IMR-90 (cell line): ENCODE results near the gene KCNE5.

Experiments used
- CHD1 ChIP-seq: IDR thresholded peaks from 2 replicates; pipeline ENCODE4 v1.6.1; 2012; ENCODE audit warnings: low read depth, low read length, improper control_type of control experiment
- MXI1 ChIP-seq: IDR thresholded peaks from 2 replicates; pipeline ENCODE4 v1.6.1; 2012; ENCODE audit warnings: low read depth, mild to moderate bottlenecking, low read length, moderate library complexity, borderline replicate concordance
- POLR2A ChIP-seq: IDR thresholded peaks from 2 replicates; pipeline ENCODE4 v1.6.1; 2012; ENCODE audit warnings: mild to moderate bottlenecking, low read depth, low read length
- RAD21 ChIP-seq: IDR thresholded peaks from 2 replicates; pipeline ENCODE4 v1.6.1; 2012; ENCODE audit warnings: low read length, improper control_type of control experiment
- RCOR1 ChIP-seq: IDR thresholded peaks from 2 replicates; pipeline ENCODE4 v1.6.1; 2012; ENCODE audit warnings: mild to moderate bottlenecking, low read length, improper control_type of control experiment; ENCODE audit not compliant: insufficient replicate concordance
- RFX5 ChIP-seq: IDR thresholded peaks from 2 replicates; pipeline ENCODE4 v1.8.0; 2012; ENCODE audit warnings: low read depth, mild to moderate bottlenecking, low read length, moderate library complexity
- TF ChIP-seq, protein P1 (sequence below): conservative IDR thresholded peaks from 2 replicates; pipeline ENCODE4 v1.5.1; 2012; ENCODE audit warnings: mild to moderate bottlenecking, low read depth, low read length, improper control_type of control experiment

DNA sequence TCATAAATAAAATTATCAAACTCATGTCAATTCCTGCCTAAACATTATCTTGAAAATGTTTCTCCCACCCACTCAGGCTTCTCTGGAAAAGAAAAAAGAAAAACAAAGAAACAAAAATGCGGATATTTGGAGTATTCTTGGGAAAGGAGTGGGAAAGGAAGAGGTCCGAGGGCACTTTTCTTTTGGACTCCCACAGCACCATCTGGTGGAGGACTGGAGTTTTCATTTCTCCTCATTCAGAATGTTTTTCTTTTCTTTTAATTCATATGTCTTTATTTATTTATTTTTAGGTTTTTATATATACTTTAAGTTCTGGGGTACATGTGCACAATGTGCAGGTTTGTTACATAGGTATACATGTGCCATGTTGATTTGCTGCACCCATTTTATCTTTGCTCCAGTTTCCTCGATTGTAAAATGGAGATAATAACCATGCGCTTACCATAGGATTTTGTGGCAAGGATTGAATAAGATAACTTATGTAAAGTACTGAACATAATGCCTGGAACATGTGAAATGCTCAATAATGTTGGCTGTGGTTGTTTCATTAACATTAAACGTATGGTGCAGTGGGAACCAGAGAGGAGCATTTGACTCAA lies 8.0 kb upstream of the KCNE5 start:
- no peak for TF ChIP-seq RFX5
- TF ChIP-seq, protein P1, sequence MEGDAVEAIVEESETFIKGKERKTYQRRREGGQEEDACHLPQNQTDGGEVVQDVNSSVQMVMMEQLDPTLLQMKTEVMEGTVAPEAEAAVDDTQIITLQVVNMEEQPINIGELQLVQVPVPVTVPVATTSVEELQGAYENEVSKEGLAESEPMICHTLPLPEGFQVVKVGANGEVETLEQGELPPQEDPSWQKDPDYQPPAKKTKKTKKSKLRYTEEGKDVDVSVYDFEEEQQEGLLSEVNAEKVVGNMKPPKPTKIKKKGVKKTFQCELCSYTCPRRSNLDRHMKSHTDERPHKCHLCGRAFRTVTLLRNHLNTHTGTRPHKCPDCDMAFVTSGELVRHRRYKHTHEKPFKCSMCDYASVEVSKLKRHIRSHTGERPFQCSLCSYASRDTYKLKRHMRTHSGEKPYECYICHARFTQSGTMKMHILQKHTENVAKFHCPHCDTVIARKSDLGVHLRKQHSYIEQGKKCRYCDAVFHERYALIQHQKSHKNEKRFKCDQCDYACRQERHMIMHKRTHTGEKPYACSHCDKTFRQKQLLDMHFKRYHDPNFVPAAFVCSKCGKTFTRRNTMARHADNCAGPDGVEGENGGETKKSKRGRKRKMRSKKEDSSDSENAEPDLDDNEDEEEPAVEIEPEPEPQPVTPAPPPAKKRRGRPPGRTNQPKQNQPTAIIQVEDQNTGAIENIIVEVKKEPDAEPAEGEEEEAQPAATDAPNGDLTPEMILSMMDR = peak; percentile 50
- TF ChIP-seq RAD21 = peak; percentile 50
- TF ChIP-seq MXI1 = no peak
- no peak for TF ChIP-seq POLR2A
- no peak for TF ChIP-seq RCOR1
- no peak for TF ChIP-seq CHD1
